ENCODE measurements around the gene LMBRD2. TPM values are rescaled to one million over a fixed set of nuclear protein-coding genes. Genes with fewer than 3 reads are reported as not detected.
A peak's percentile ranks its signal among the peaks of the same experiment; 100 is the strongest.

The LMBRD2 gene
- total RNA-seq, 1 experiment from 2014 or later, result 6.4 TPM

DNA sequence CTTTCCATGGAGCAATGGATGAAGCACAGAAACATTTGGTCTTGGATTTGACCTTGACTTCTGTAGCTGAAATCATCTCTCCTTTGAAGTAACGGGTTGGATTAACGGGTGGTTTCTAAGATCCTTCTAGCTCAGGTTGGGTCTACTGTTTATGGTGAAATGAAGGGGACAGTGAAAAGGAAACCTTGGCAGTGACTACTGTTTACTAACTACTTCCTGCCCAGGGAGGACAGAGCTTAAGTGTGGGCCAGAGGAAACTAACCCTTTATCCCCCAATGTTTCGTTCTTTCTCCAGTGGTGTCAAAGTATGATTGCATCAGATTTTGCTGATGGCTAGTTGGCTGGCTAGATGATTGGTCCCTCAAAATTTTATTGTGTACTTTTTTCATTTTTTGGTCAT is 22.4 kb upstream of the LMBRD2 start:
- Histone ChIP-seq H3K36me3 (ENCODE audit: insufficient read depth, low read length, poor library complexity, severe bottlenecking) (peaks cover 97% of the 10 kb centered on the region), H3K4me3 (ENCODE audit: low read depth, low read length, poor library complexity, severe bottlenecking) (no peak overlapping the region), H3K4me1 (ENCODE audit: insufficient read depth, low read length, poor library complexity, severe bottlenecking) (peaks cover 7% of the 10 kb centered on the region), H3K9me3 (ENCODE audit: low read depth, low read length, poor library complexity, severe bottlenecking) (no peaks in the 10 kb centered on the region), H3K27me3 (replicated peaks; ENCODE audit: insufficient read depth, low read depth, low read length, poor library complexity) (no peaks in the 10 kb centered on the region), H3K27ac (ENCODE audit: low read depth, low read length, poor library complexity, severe bottlenecking) (peak overlapping the region; percentile 49)
- POLR2A ChIA-PET (ENCODE audit: low non-redundant PET), result no interaction called here
- no TSS peak for BruUV-seq (replicated peaks)
- CTCF ChIA-PET, result no interaction called here
- no peak for DNase-seq (ENCODE audit: low spot score)
- intact Hi-C loops (cut with micrococcal nuclease; ENCODE audit: unreplicated experiment), result no loop called here
- no peak for TF ChIP-seq EZH2 (IDR thresholded peaks at IDR 0.05; ENCODE audit: borderline replicate concordance, low read depth, low read length, poor library complexity, severe bottlenecking)

GRCh38 chr5:36173426-36173825 is 21.7 kb upstream of the LMBRD2 start:
- intact Hi-C loops (cut with micrococcal nuclease; ENCODE audit: unreplicated experiment), result no loop called here
- ChIA-PET CTCF (no interaction called here), POLR2A (ENCODE audit: low non-redundant PET) (no interaction called here)
- TF ChIP-seq EZH2 (IDR thresholded peaks at IDR 0.05; ENCODE audit: borderline replicate concordance, low read depth, low read length, poor library complexity, severe bottlenecking) (no peak), CTCF (conservative IDR thresholded peaks at IDR 0.05; ENCODE audit: low read depth, low read length) (no peak)
- no peak for DNase-seq (ENCODE audit: low spot score)
- Histone ChIP-seq H3K4me1 (ENCODE audit: insufficient read depth, low read length, poor library complexity, severe bottlenecking) (peaks cover 7% of the 10 kb centered on the region), H3K9me3 (ENCODE audit: low read depth, low read length, poor library complexity, severe bottlenecking) (no peaks in the 10 kb centered on the region), H3K4me3 (ENCODE audit: low read depth, low read length, poor library complexity, severe bottlenecking) (no peak overlapping the region), H3K27me3 (replicated peaks; ENCODE audit: insufficient read depth, low read depth, low read length, poor library complexity) (no peaks in the 10 kb centered on the region), H3K36me3 (ENCODE audit: insufficient read depth, low read length, poor library complexity, severe bottlenecking) (peaks cover 96% of the 10 kb centered on the region), H3K27ac (ENCODE audit: low read depth, low read length, poor library complexity, severe bottlenecking) (peak overlapping the region; percentile 49)
- no TSS peak for BruUV-seq (replicated peaks)

DNA sequence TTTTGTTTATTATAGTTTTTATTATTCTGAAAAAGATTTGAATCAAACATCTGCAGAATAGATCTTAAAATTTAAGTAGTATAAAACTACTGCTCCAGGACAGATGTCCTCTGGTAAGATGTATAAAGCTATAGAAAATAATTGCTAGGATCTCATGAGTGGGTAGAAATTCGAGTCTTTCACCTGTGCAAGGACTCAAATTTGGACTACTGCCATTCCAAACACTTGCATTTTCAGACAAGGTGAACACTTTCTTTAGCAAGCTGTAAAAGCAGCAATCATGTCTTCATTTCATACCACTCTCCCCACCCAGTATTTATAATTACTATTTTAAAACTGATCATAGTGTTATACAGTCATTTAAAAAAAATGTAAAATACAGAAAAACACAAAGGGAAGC is 20.9 kb upstream of the LMBRD2 start:
- no peaks in the 10 kb centered on the region for H3K9me3 ChIP-seq (ENCODE audit: low read depth, low read length, poor library complexity, severe bottlenecking)
- no peak for TF ChIP-seq EZH2 (IDR thresholded peaks at IDR 0.05; ENCODE audit: borderline replicate concordance, low read depth, low read length, poor library complexity, severe bottlenecking)
- TF ChIP-seq CTCF (conservative IDR thresholded peaks at IDR 0.05; ENCODE audit: low read depth, low read length), result no peak
- POLR2A ChIA-PET (ENCODE audit: low non-redundant PET), result no interaction called here
- CTCF ChIA-PET, result no interaction called here
- intact Hi-C loops (cut with micrococcal nuclease; ENCODE audit: unreplicated experiment), result no loop called here
- H3K4me1 ChIP-seq (ENCODE audit: insufficient read depth, low read length, poor library complexity, severe bottlenecking), result peaks cover 7% of the 10 kb centered on the region
- DNase-seq (ENCODE audit: low spot score), result no peak
- no peaks in the 10 kb centered on the region for H3K27me3 ChIP-seq (replicated peaks; ENCODE audit: insufficient read depth, low read depth, low read length, poor library complexity)
- no peak overlapping the region for H3K27ac ChIP-seq (ENCODE audit: low read depth, low read length, poor library complexity, severe bottlenecking)
- no TSS peak for BruUV-seq (replicated peaks)
- H3K36me3 ChIP-seq (ENCODE audit: insufficient read depth, low read length, poor library complexity, severe bottlenecking), result peaks cover 96% of the 10 kb centered on the region
- H3K4me3 ChIP-seq (ENCODE audit: low read depth, low read length, poor library complexity, severe bottlenecking), result no peak overlapping the region

DNA sequence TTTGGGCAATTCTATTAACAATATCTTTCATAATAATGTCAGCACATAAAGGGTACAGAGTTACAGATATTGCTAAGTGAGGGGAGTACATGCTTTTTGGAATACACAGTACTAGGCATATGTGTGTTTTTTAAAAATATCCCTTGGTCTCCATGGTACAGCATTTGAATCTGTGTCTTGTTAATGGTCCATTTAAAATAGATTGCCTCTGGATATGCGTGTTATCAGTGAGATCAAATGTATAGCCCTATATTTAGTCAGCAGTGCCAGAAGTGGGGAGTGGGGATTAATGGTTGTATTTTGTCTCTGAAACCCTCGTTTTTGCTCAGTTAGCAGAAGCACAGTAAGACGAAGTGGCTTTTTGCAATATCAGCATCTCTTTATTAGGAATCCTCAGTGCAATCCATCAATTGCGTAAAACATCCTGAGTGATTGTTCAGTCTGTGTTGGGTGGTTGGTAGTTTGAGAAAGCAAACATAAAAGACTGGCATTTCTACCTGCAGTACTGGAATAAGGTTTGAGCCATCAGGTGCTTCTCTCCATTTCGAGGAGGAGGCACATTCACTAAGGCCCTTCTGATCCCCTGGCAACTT is 19.2 kb upstream of the LMBRD2 start:
- TF ChIP-seq CTCF (conservative IDR thresholded peaks at IDR 0.05; ENCODE audit: low read depth, low read length), result no peak
- TF ChIP-seq EZH2 (IDR thresholded peaks at IDR 0.05; ENCODE audit: borderline replicate concordance, low read depth, low read length, poor library complexity, severe bottlenecking), result no peak
- Histone ChIP-seq H3K4me1 (ENCODE audit: insufficient read depth, low read length, poor library complexity, severe bottlenecking) (peaks cover 7% of the 10 kb centered on the region), H3K9me3 (ENCODE audit: low read depth, low read length, poor library complexity, severe bottlenecking) (no peaks in the 10 kb centered on the region), H3K4me3 (ENCODE audit: low read depth, low read length, poor library complexity, severe bottlenecking) (no peak overlapping the region), H3K27ac (ENCODE audit: low read depth, low read length, poor library complexity, severe bottlenecking) (no peak overlapping the region), H3K27me3 (replicated peaks; ENCODE audit: insufficient read depth, low read depth, low read length, poor library complexity) (no peaks in the 10 kb centered on the region), H3K36me3 (ENCODE audit: insufficient read depth, low read length, poor library complexity, severe bottlenecking) (peaks cover 96% of the 10 kb centered on the region)
- intact Hi-C loops (cut with micrococcal nuclease; ENCODE audit: unreplicated experiment), result no loop called here
- CTCF ChIA-PET, result no interaction called here
- BruUV-seq (replicated peaks), result no TSS peak
- POLR2A ChIA-PET (ENCODE audit: low non-redundant PET), result no interaction called here
- no peak for DNase-seq (ENCODE audit: low spot score)
